A549 (cell line): ENCODE measurements around the gene ZNF219. TPM values are rescaled to one million over a fixed set of nuclear protein-coding genes. Genes with fewer than 3 reads are reported as not detected.

Source experiments
- ATAC-seq, 2 experiments: fragments of 200-7000 bp in 1 of 2; fragments of >200 bp in 1 of 2; cut with Nextera tagmentation in 1 of 2; cut with Tn5 transposase in 1 of 2; 3 replicates each; pipeline versions ENCODE4 v1.8.0 to v1.9.1; 2018 to 2020; ENCODE audit warnings: mild to moderate bottlenecking in 1 of 2, moderate library complexity in 1 of 2
- CTCF ChIA-PET: fragments of 300-600 bp; sonication (Branson Sonifier 250); formaldehyde crosslinking; extraction: SDS; loops from one replicate; lab custom pipeline; 2021; ENCODE audit warnings: antibody characterized with exemption, inconsistent platforms; lab: Yijun Ruan, JAX
- POLR2A ChIA-PET: fragments of 350-600 bp; formaldehyde crosslinking; extraction: SDS; loops from one replicate; lab custom pipeline; 2021; ENCODE audit warnings: antibody characterized with exemption, inconsistent platforms; lab: Yijun Ruan, JAX
- DNase-seq, 2 experiments: peaks; one replicate each; pipeline versions ENCODE4 v3.0.0 to v3.0.0-alpha.2; 2011 to 2016; ENCODE audit warnings: low read depth in 1 of 2, low spot score in 1 of 2
- FAIRE-seq: peaks from 2 replicates; lab custom pipeline; 2011; peaks lifted over from hg19 to GRCh38; lab: Jason Lieb, UNC
- H3K27ac ChIP-seq, 2 experiments: fragments of >200 bp; sonication (Bioruptor Twin); formaldehyde crosslinking; 3 replicates each; pipeline ENCODE4 v1.5.1; 2016 to 2017
- H3K4me1 ChIP-seq: fragments of >200 bp; sonication (Bioruptor Twin); formaldehyde crosslinking; 3 replicates; pipeline ENCODE4 v1.6.1; 2016
- H3K4me2 ChIP-seq: fragments of >200 bp; sonication (Bioruptor Twin); formaldehyde crosslinking; 3 replicates; pipeline ENCODE4 v1.6.1; 2016
- H3K4me3 ChIP-seq: fragments of >200 bp; sonication (Bioruptor Twin); formaldehyde crosslinking; 3 replicates; pipeline ENCODE4 v1.5.1; 2016
- H3K9me3 ChIP-seq: fragments of >200 bp; sonication (Bioruptor Twin); formaldehyde crosslinking; 3 replicates; pipeline ENCODE4 v1.6.1; 2016
- CBX8 ChIP-seq: fragments of 200-600 bp; sonication (generic); IDR thresholded peaks from 2 replicates; pipeline ENCODE4 v1.6.1; 2016
- CHD2 ChIP-seq: fragments of 150-350 bp; IDR thresholded peaks from 2 replicates; pipeline ENCODE4 v1.6.1; 2014; ENCODE audit warnings: low read length; ENCODE audit not compliant: partially characterized antibody
- ELK1 ChIP-seq: fragments of 150-350 bp; IDR thresholded peaks from 2 replicates; pipeline ENCODE4 v1.6.1; 2014; ENCODE audit warnings: low read depth, mild to moderate bottlenecking, low read length
- FOSL2 ChIP-seq, 2 experiments: fragments of 450-650 bp in 1 of 2; fragments of >200 bp in 1 of 2; sonication (Bioruptor Twin) in 1 of 2; formaldehyde crosslinking; IDR thresholded peaks; 2 replicates each; pipeline versions ENCODE4 v1.5.0 to v1.6.1; 2016 to 2020; ENCODE audit warnings: mild to moderate bottlenecking in 1 of 2, moderate library complexity in 1 of 2
- JUN ChIP-seq, 2 experiments: fragments of >200 bp; sonication (Bioruptor Twin); formaldehyde crosslinking; IDR thresholded peaks; 2 replicates in 1 of 2; 3 replicates in 1 of 2; pipeline ENCODE4 v1.6.1; 2016 to 2017
- JUNB ChIP-seq: fragments of >200 bp; sonication (Bioruptor Twin); formaldehyde crosslinking; IDR thresholded peaks from 2 replicates; pipeline ENCODE4 v1.6.1; 2016
- KDM5A ChIP-seq: fragments of 200-600 bp; sonication (generic); IDR thresholded peaks from 2 replicates; pipeline ENCODE4 v1.6.1; 2016; ENCODE audit warnings: antibody characterized with exemption, mild to moderate bottlenecking
- MAFK ChIP-seq: fragments of 450-650 bp; IDR thresholded peaks from 2 replicates; pipeline ENCODE4 v1.6.1; 2014; ENCODE audit not compliant: partially characterized antibody
- MAZ ChIP-seq: fragments of 150-350 bp; IDR thresholded peaks from 2 replicates; pipeline ENCODE4 v1.6.1; 2014; ENCODE audit warnings: antibody characterized with exemption, low read depth, low read length, borderline replicate concordance
- PHF8 ChIP-seq: fragments of 200-600 bp; sonication (generic); IDR thresholded peaks from 2 replicates; pipeline ENCODE4 v1.6.1; 2016; ENCODE audit warnings: low read depth, mild to moderate bottlenecking, antibody characterized with exemption, moderate library complexity, borderline replicate concordance
- POLR2AphosphoS2 ChIP-seq: conservative IDR thresholded peaks from 2 replicates; pipeline ENCODE4 v1.6.1; 2012; ENCODE audit warnings: low read length, improper control_type of control experiment, inconsistent platforms
- RAD21 ChIP-seq, 2 experiments: fragments of >200 bp in 1 of 2; sonication (Bioruptor Twin) in 1 of 2; formaldehyde crosslinking in 1 of 2; IDR thresholded peaks in 1 of 2; conservative IDR thresholded peaks in 1 of 2; 2 replicates in 1 of 2; 3 replicates in 1 of 2; pipeline ENCODE4 v1.6.1; 2012 to 2018; ENCODE audit warnings: inconsistent platforms in 1 of 2
- TFCP2L1 ChIP-seq: fragments of 250-450 bp; sonication (Bioruptor Pico); IDR thresholded peaks from 2 replicates; pipeline ENCODE4 v1.5.0; 2021; ENCODE audit warnings: mild to moderate bottlenecking
- ZC3H11A ChIP-seq: fragments of 450-650 bp; IDR thresholded peaks from 2 replicates; pipeline ENCODE4 v1.6.1; 2014; ENCODE audit warnings: antibody characterized with exemption, mild to moderate bottlenecking
- ZFP36 ChIP-seq: fragments of 450-650 bp; IDR thresholded peaks from 2 replicates; pipeline ENCODE4 v1.6.1; 2014; ENCODE audit warnings: borderline replicate concordance; ENCODE audit not compliant: partially characterized antibody
- ZNF302 ChIP-seq: fragments of 250-450 bp; sonication (Bioruptor Pico); IDR thresholded peaks from 2 replicates; pipeline ENCODE4 v1.9.0; 2021; ENCODE audit warnings: inconsistent platforms, mild to moderate bottlenecking, moderate library complexity
- ZSCAN20 ChIP-seq: fragments of 250-450 bp; sonication (Bioruptor Pico); IDR thresholded peaks from 2 replicates; pipeline ENCODE4 v1.8.0; 2022; ENCODE audit warnings: mild to moderate bottlenecking, moderate library complexity
- WGBS: methylation state at CpG from one replicate; pipeline ENCODE4 v1.1.6; 2017; ENCODE audit errors: missing lambda C conversion rate; 5-methylcytosine and 5-hydroxymethylcytosine counted together
- polyA plus RNA-seq, 4 experiments: library from polyadenylated mRNA; depleted of rRNA in 3 of 4; stranded (reverse); fragments of >200 nt; fragmentation: RNase III in 1 of 4; extraction: RNeasy Plus Mini Kit Qiagen cat#74134 plus additional on column Dnase treatment in 1 of 4; gene quantifications; 2 replicates in 3 of 4; 3 replicates in 1 of 4; pipeline ENCODE4 v1.2.3, GENCODE V29; 2011 to 2017
- TF ChIP-seq, protein P1 (sequence below): IDR thresholded peaks from 2 replicates; pipeline ENCODE4 v1.6.1; 2012
- TF ChIP-seq, protein P2 (sequence below): fragments of >200 bp; sonication (Bioruptor Twin); formaldehyde crosslinking; IDR thresholded peaks from 3 replicates; pipeline ENCODE4 v1.6.1; 2016

The ZNF219 gene
- polyA plus RNA-seq, 2 of the 4 experiments (the other 2 are of a cell fraction): 17.3 to 31.0 TPM

DNA sequence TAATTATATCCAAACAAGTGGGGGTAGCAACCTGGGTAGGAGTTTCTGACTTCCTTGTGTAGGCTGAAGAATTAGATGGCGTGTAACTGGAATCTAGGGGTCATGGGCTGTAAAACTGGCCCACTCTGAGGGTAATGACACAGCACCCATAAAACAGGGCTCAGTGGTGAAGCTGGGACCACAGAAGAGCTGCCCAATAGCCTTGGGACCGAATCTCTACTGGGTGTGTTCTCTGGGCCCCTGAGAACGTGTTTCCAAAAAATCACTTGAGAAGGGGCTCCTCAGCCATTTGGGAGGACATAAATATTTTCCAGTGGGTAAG lies 37.1 kb downstream of the ZNF219 start:
- CTCF ChIA-PET: interaction anchor here (1.4 to 9.5 kb wide), 6 partner anchors 21 to 91 kb away, joined by 5 to 251 read pairs (median 12); partner anchors contain the start of gene TMEM253
- Histone ChIP-seq H3K9me3 (no peaks in the 10 kb centered on the region), H3K4me1 (peaks cover 22% of the 10 kb centered on the region), H3K27ac (no peak overlapping the region), H3K4me3 (no peak overlapping the region), H3K4me2 (no peak overlapping the region)
- ATAC-seq: no peak
- FAIRE-seq: no peak
- 73% methylated on average over 3 of the region's 3 CpGs for WGBS
- POLR2A ChIA-PET: no interaction called here
- TF ChIP-seq POLR2AphosphoS2: no peak
- no peak for TF ChIP-seq FOSL2 (IDR thresholded peaks at IDR 0.05)
- no peak for TF ChIP-seq FOSL2 (CRISPR knock-in tag; IDR thresholded peaks at IDR 0.05)
- no peak for TF ChIP-seq MAZ
- TF ChIP-seq, protein P1, sequence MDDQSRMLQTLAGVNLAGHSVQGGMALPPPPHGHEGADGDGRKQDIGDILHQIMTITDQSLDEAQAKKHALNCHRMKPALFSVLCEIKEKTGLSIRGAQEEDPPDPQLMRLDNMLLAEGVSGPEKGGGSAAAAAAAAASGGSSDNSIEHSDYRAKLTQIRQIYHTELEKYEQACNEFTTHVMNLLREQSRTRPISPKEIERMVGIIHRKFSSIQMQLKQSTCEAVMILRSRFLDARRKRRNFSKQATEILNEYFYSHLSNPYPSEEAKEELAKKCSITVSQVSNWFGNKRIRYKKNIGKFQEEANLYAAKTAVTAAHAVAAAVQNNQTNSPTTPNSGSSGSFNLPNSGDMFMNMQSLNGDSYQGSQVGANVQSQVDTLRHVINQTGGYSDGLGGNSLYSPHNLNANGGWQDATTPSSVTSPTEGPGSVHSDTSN: no peak
- TF ChIP-seq JUNB: no peak
- TF ChIP-seq JUN (IDR thresholded peaks at IDR 0.05): no peak
- no peak for TF ChIP-seq ELK1
- no peak for TF ChIP-seq KDM5A
- TF ChIP-seq CHD2: no peak
- TF ChIP-seq ZSCAN20: no peak
- TF ChIP-seq TFCP2L1: no peak
- TF ChIP-seq ZC3H11A: no peak
- no peak for TF ChIP-seq RAD21 (conservative IDR thresholded peaks at IDR 0.05 in 1 of 2, IDR thresholded peaks at IDR 0.05 in 1 of 2)
- TF ChIP-seq CBX8: no peak
- no peak for TF ChIP-seq ZNF302 (CRISPR knock-in tag)
- TF ChIP-seq, protein P2, sequence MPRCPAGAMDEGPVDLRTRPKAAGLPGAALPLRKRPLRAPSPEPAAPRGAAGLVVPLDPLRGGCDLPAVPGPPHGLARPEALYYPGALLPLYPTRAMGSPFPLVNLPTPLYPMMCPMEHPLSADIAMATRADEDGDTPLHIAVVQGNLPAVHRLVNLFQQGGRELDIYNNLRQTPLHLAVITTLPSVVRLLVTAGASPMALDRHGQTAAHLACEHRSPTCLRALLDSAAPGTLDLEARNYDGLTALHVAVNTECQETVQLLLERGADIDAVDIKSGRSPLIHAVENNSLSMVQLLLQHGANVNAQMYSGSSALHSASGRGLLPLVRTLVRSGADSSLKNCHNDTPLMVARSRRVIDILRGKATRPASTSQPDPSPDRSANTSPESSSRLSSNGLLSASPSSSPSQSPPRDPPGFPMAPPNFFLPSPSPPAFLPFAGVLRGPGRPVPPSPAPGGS: no peak
- TF ChIP-seq PHF8: no peak
- no peak for DNase-seq

- Histone ChIP-seq H3K9me3 (no peaks in the 10 kb centered on the region), H3K4me2 (no peak overlapping the region)
- DNase-seq: no peak
- 61% methylated on average over 13 of the region's 13 CpGs for whole genome bisulfite sequencing
- no peak for TF ChIP-seq ZFP36
- TF ChIP-seq MAFK: no peak
- TF ChIP-seq, all 56 proteins: peak for 0
- no peak for FAIRE-seq
- no peak overlapping the region for H3K4me3 ChIP-seq
- no peak for ATAC-seq
- H3K27ac ChIP-seq: no peak overlapping the region
- peaks cover 25% of the 10 kb centered on the region for H3K4me1 ChIP-seq
- POLR2A ChIA-PET: no interaction called here
- CTCF ChIA-PET: interaction anchor here (1.1 to 9.5 kb wide), 7 partner anchors 21 to 90 kb away, joined by 5 to 251 read pairs (median 10); partner anchors contain the start of gene TMEM253
Observed at GRCh38 chr14:21060614-21061346, 37.7 kb downstream of the ZNF219 start.
